Effector CD8-positive, alpha-beta T cell (primary cell): ENCODE measurements around the gene TMEM45A.

Experiments used
- DNase-seq: peaks from one replicate; lab custom pipeline; 2025; lab: John Stamatoyannopoulos, UW

The TMEM45A gene

GRCh38 chr3:100613721-100614390, 121.4 kb downstream of the TMEM45A start:
- DNase-seq, result no peak

- DNase-seq, result no peak
Observed at GRCh38 chr3:100614941-100615340, 122.5 kb downstream of the TMEM45A start.

- DNase-seq, result no peak
Observed at GRCh38 chr3:100615684-100616083, 123.3 kb downstream of the TMEM45A start.

- DNase-seq, result no peak
Observed at GRCh38 chr3:100621251-100621650, 128.8 kb downstream of the TMEM45A start.
